ENCODE results near the gene B4GALNT4. TPM values are rescaled to one million over a fixed set of nuclear protein-coding genes. Genes with fewer than 3 reads are reported as not detected.

The B4GALNT4 gene
- total and polyA plus RNA-seq, 2 of the 8 experiments (the other 6 are each of a cell fraction or from before 2014, with no cell fraction given), result 40.9 to 76.3 TPM

DNA sequence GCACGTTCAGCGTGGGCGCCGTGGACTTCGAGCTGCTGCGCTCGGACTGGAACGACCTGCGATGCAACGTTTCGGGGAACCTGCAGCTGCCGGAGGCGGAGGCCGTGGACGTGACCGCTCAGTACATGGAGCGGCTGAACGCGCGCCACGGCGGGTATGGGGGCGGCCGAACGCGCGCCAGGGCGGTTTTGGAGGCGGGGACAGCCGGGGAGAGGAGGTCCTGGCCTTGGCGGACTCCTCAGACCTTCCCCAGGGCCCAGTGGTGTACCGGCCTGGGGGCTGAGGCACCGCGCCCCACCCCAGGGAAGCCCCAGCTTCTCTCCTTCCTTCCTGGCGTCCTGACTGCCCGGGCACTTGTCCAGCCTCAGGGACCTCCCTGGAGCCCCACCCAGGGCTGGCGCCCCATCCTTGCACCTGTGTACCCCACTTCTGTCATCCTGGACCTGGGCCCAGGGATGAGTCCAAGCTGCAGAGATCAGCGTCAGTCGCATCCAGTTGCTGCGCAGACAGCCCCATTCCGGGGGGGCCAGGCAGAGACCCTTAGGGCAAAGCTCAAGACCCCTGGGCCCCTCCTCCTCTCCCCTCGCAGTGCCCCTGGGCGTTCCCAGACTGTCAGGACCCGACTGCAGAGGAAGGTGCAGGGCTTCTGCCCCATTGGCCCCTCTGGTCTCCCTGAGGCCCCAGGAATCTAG is 8.0 kb downstream of the B4GALNT4 start (continued):
- TF ChIP-seq CHD7 (IDR thresholded peaks at IDR 0.05; ENCODE audit: insufficient replicate concordance, low read length) (no peak), RNF2 (IDR thresholded peaks at IDR 0.05; ENCODE audit: borderline replicate concordance, low read depth, low read length, missing control alignments, poor library complexity, severe bottlenecking) (no peak), CHD2 (IDR thresholded peaks at IDR 0.05; ENCODE audit: low read length) (no peak), CHD1 (IDR thresholded peaks at IDR 0.05; ENCODE audit: low read depth, low read length) (no peak), SIX5 (IDR thresholded peaks at IDR 0.05; ENCODE audit: low read depth, low read length) (no peak), GABPA (IDR thresholded peaks at IDR 0.05; ENCODE audit: borderline replicate concordance, insufficient read depth, low read length) (no peak), RAD21 (IDR thresholded peaks at IDR 0.05 in 1 of 2, conservative IDR thresholded peaks at IDR 0.05 in 1 of 2; ENCODE audit: low read depth in 2 of 2, low read length in 2 of 2) (no peak), KDM1A (IDR thresholded peaks at IDR 0.05; ENCODE audit: borderline replicate concordance, low read length) (no peak)
- TF ChIP-seq, protein P1, sequence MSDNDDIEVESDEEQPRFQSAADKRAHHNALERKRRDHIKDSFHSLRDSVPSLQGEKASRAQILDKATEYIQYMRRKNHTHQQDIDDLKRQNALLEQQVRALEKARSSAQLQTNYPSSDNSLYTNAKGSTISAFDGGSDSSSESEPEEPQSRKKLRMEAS (IDR thresholded peaks at IDR 0.05), result no peak

Measured in H1 (cell line).